Neural cell (in vitro differentiated cells): ENCODE measurements around the gene FILIP1L. TPM values are rescaled to one million over a fixed set of nuclear protein-coding genes. Genes with fewer than 3 reads are reported as not detected.

Experiments used
- H2AFZ ChIP-seq: fragments of 200-600, 300-800 bp; sonication (generic), shearing (Covaris generic); 2 replicates; pipeline ENCODE4 v1.6.0; 2014; ENCODE audit warnings: low read depth, mild to moderate bottlenecking, antibody characterized with exemption, low read length, moderate library complexity
- H3F3A ChIP-seq: fragments of 200-600 bp; shearing (Covaris generic); 2 replicates; pipeline ENCODE4 v1.6.1; 2016; ENCODE audit warnings: mild to moderate bottlenecking, moderate library complexity, mixed read lengths, antibody characterized with exemption, low read length; ENCODE audit not compliant: insufficient read depth, poor library complexity, severe bottlenecking
- H3K27ac ChIP-seq: fragments of 200-600, 300-800 bp; sonication (generic), shearing (Covaris generic); 2 replicates; pipeline ENCODE4 v1.5.1; 2014; ENCODE audit warnings: mild to moderate bottlenecking, low read length, moderate library complexity
- H3K27me3 ChIP-seq: fragments of 300-800, 200-600 bp; sonication (generic), shearing (Covaris generic); 2 replicates; pipeline ENCODE4 v1.6.0; 2014; ENCODE audit warnings: mild to moderate bottlenecking, low read depth, low read length, moderate library complexity; ENCODE audit not compliant: insufficient read depth
- H3K36me3 ChIP-seq: fragments of 300-800, 200-600 bp; sonication (generic), shearing (Covaris generic); 2 replicates; pipeline ENCODE4 v1.5.1; 2014; ENCODE audit warnings: mild to moderate bottlenecking, antibody characterized with exemption, low read length, moderate library complexity; ENCODE audit not compliant: insufficient read depth
- H3K4me2 ChIP-seq: fragments of 300-800, 200-600 bp; sonication (generic), shearing (Covaris generic); 2 replicates; pipeline ENCODE4 v1.6.0; 2014; ENCODE audit warnings: mild to moderate bottlenecking, low read length
- H3K4me3 ChIP-seq: fragments of 300-800, 200-600 bp; sonication (generic), shearing (Covaris generic); 2 replicates; pipeline ENCODE4 v1.5.1; 2014; ENCODE audit warnings: mild to moderate bottlenecking, low read length, moderate library complexity
- H3K79me2 ChIP-seq: fragments of 200-600 bp; shearing (Covaris generic); replicated peaks from 2 replicates; pipeline ENCODE4 v1.6.0; 2014; ENCODE audit warnings: mild to moderate bottlenecking, low read length, moderate library complexity; ENCODE audit not compliant: insufficient read depth
- H3K9ac ChIP-seq: fragments of 300-800, 200-600 bp; sonication (generic), shearing (Covaris generic); 2 replicates; pipeline ENCODE4 v1.6.1; 2016; ENCODE audit warnings: mild to moderate bottlenecking, low read length, mixed read lengths
- H3K9me2 ChIP-seq: fragments of 200-600 bp; shearing (Covaris generic); 2 replicates; pipeline ENCODE4 v1.6.1; 2016; ENCODE audit warnings: mild to moderate bottlenecking, low read length, mixed read lengths; ENCODE audit not compliant: insufficient read depth
- H3K9me3 ChIP-seq: fragments of 200-600, 300-800 bp; sonication (generic), shearing (Covaris generic); 2 replicates; pipeline ENCODE4 v1.6.1; 2016; ENCODE audit warnings: mild to moderate bottlenecking, mixed run types, low read length, moderate library complexity, mixed read lengths
- H4K20me1 ChIP-seq: fragments of 200-600 bp; shearing (Covaris generic); 2 replicates; pipeline ENCODE4 v1.6.1; 2016; ENCODE audit warnings: mild to moderate bottlenecking, mixed run types; ENCODE audit not compliant: insufficient read depth
- EP300 ChIP-seq: fragments of 450-650 bp; conservative IDR thresholded peaks from 2 replicates; pipeline ENCODE4 v1.6.1; 2014; ENCODE audit warnings: antibody characterized with exemption, mild to moderate bottlenecking, moderate library complexity; ENCODE audit not compliant: poor library complexity, severe bottlenecking
- EZH2 ChIP-seq: fragments of 200-600, 300-800 bp; shearing (Covaris generic), sonication (generic); IDR thresholded peaks from 2 replicates; pipeline ENCODE4 v1.6.1; 2014; ENCODE audit warnings: antibody characterized with exemption, low read length, borderline replicate concordance, mild to moderate bottlenecking; ENCODE audit not compliant: insufficient read depth, poor library complexity, severe bottlenecking
- MXI1 ChIP-seq: fragments of 450-650 bp; conservative IDR thresholded peaks from 2 replicates; pipeline ENCODE4 v1.6.1; 2014; ENCODE audit warnings: antibody characterized with exemption, mild to moderate bottlenecking; ENCODE audit not compliant: poor library complexity, severe bottlenecking
- POLR2AphosphoS5 ChIP-seq: IDR thresholded peaks from 2 replicates; pipeline ENCODE4 v1.6.1; 2012
- RAD21 ChIP-seq: fragments of 450-650 bp; conservative IDR thresholded peaks from 2 replicates; pipeline ENCODE4 v1.6.1; 2014; ENCODE audit warnings: antibody characterized with exemption, mild to moderate bottlenecking, moderate library complexity
- SMC3 ChIP-seq: fragments of 450-650 bp; conservative IDR thresholded peaks from 2 replicates; pipeline ENCODE4 v1.6.1; 2014; ENCODE audit warnings: antibody characterized with exemption, mild to moderate bottlenecking, moderate library complexity; ENCODE audit not compliant: poor library complexity
- TAF1 ChIP-seq: IDR thresholded peaks from 2 replicates; pipeline ENCODE4 v1.6.1; 2012; ENCODE audit warnings: low read depth
- polyA plus RNA-seq: library from polyadenylated mRNA; depleted of rRNA; stranded (reverse); fragments of >200 nt; gene quantifications from 2 replicates; pipeline ENCODE4 v1.2.3, GENCODE V29; 2014
- TF ChIP-seq, protein P1 (sequence below): IDR thresholded peaks from 2 replicates; pipeline ENCODE4 v1.6.1; 2012; ENCODE audit warnings: borderline replicate concordance
- TF ChIP-seq, protein P2 (sequence below): fragments of 450-650 bp; IDR thresholded peaks from 2 replicates; pipeline ENCODE4 v1.5.1; 2014; ENCODE audit warnings: antibody characterized with exemption, mild to moderate bottlenecking, moderate library complexity; ENCODE audit not compliant: poor library complexity, severe bottlenecking

FILIP1L gene
- polyA plus RNA-seq, 1 donor from 2014 or later, result 0.27 TPM

GRCh38 chr3:99933971-99934750 lies 180.1 kb downstream of the FILIP1L start:
- Histone ChIP-seq H3K4me2 (no peak overlapping the region), H3K36me3 (no peaks in the 10 kb centered on the region), H3K9me2 (no peaks in the 10 kb centered on the region), H4K20me1 (no peaks in the 10 kb centered on the region), H3K27me3 (no peaks in the 10 kb centered on the region), H3K4me3 (no peak overlapping the region), H3K79me2 (no peaks in the 10 kb centered on the region), H3K9ac (no peak overlapping the region), H3F3A (no peaks in the 10 kb centered on the region), H2AFZ (no peak overlapping the region), H3K9me3 (no peaks in the 10 kb centered on the region), H3K27ac (no peak overlapping the region)
- TF ChIP-seq SMC3, result no peak
- TF ChIP-seq TAF1, result no peak
- no peak for TF ChIP-seq RAD21
- TF ChIP-seq, protein P1, sequence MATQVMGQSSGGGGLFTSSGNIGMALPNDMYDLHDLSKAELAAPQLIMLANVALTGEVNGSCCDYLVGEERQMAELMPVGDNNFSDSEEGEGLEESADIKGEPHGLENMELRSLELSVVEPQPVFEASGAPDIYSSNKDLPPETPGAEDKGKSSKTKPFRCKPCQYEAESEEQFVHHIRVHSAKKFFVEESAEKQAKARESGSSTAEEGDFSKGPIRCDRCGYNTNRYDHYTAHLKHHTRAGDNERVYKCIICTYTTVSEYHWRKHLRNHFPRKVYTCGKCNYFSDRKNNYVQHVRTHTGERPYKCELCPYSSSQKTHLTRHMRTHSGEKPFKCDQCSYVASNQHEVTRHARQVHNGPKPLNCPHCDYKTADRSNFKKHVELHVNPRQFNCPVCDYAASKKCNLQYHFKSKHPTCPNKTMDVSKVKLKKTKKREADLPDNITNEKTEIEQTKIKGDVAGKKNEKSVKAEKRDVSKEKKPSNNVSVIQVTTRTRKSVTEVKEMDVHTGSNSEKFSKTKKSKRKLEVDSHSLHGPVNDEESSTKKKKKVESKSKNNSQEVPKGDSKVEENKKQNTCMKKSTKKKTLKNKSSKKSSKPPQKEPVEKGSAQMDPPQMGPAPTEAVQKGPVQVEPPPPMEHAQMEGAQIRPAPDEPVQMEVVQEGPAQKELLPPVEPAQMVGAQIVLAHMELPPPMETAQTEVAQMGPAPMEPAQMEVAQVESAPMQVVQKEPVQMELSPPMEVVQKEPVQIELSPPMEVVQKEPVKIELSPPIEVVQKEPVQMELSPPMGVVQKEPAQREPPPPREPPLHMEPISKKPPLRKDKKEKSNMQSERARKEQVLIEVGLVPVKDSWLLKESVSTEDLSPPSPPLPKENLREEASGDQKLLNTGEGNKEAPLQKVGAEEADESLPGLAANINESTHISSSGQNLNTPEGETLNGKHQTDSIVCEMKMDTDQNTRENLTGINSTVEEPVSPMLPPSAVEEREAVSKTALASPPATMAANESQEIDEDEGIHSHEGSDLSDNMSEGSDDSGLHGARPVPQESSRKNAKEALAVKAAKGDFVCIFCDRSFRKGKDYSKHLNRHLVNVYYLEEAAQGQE, result no peak
- no peak for TF ChIP-seq POLR2AphosphoS5
- TF ChIP-seq MXI1, result no peak
- no peak for TF ChIP-seq EZH2
- TF ChIP-seq, protein P2, sequence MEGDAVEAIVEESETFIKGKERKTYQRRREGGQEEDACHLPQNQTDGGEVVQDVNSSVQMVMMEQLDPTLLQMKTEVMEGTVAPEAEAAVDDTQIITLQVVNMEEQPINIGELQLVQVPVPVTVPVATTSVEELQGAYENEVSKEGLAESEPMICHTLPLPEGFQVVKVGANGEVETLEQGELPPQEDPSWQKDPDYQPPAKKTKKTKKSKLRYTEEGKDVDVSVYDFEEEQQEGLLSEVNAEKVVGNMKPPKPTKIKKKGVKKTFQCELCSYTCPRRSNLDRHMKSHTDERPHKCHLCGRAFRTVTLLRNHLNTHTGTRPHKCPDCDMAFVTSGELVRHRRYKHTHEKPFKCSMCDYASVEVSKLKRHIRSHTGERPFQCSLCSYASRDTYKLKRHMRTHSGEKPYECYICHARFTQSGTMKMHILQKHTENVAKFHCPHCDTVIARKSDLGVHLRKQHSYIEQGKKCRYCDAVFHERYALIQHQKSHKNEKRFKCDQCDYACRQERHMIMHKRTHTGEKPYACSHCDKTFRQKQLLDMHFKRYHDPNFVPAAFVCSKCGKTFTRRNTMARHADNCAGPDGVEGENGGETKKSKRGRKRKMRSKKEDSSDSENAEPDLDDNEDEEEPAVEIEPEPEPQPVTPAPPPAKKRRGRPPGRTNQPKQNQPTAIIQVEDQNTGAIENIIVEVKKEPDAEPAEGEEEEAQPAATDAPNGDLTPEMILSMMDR, result no peak
- TF ChIP-seq EP300, result no peak

DNA sequence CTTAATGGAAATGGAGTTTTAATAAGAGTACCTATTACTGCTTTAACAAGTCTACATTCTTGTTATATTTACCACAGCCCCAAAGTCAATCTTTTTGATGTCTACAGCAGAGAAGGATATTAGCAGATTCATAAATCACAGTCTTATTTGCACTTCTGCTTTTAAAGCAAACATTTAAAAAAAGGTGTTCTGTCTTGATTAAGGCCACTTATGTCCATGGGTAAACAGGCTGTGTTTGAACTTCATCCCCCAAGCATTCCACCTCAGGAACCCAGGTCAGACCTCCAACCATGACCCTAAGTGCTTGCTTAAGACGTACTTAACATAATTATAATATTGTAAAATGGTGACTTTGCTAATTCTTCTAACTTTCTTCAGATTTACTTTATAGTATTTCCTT lies 183.2 kb downstream of the FILIP1L start:
- Histone ChIP-seq H3K4me2 (no peak overlapping the region), H2AFZ (no peak overlapping the region), H3K27me3 (no peaks in the 10 kb centered on the region), H3K9me3 (no peaks in the 10 kb centered on the region), H3F3A (no peaks in the 10 kb centered on the region), H3K9ac (no peak overlapping the region), H3K79me2 (no peaks in the 10 kb centered on the region), H4K20me1 (no peaks in the 10 kb centered on the region), H3K36me3 (no peaks in the 10 kb centered on the region), H3K9me2 (no peaks in the 10 kb centered on the region), H3K27ac (no peak overlapping the region), H3K4me3 (no peak overlapping the region)
- TF ChIP-seq POLR2AphosphoS5 (no peak), TAF1 (no peak), MXI1 (no peak), EZH2 (no peak)
- TF ChIP-seq, protein P2, result no peak
- TF ChIP-seq, protein P1, result no peak
